Cardiac muscle cell (in vitro differentiated cells and primary cell): ENCODE data around the gene SLC23A2. TPM values are rescaled to one million over a fixed set of nuclear protein-coding genes. Genes with fewer than 3 reads are reported as not detected.

Experiments
- DNase-seq, 2 donors: peaks; one replicate each; pipeline versions ENCODE4 v3.0.0 to v3.0.0-alpha.2; 2010 to 2017; ENCODE audit warnings: low read depth in 1 of 2, low spot score in 1 of 2
- H3K27ac ChIP-seq: fragments of 200-600 bp; sonication (generic); 2 replicates; pipeline ENCODE4 v1.5.1; 2016
- H3K27me3 ChIP-seq: fragments of 200-600 bp; sonication (generic); 2 replicates; pipeline ENCODE4 v1.6.0; 2016; ENCODE audit warnings: control low read depth
- H3K36me3 ChIP-seq: fragments of 200-600 bp; sonication (generic); 2 replicates; pipeline ENCODE4 v1.5.1; 2016; ENCODE audit warnings: control low read depth
- H3K4me1 ChIP-seq: fragments of 200-600 bp; sonication (generic); 2 replicates; pipeline ENCODE4 v1.8.1; 2017; ENCODE audit warnings: low read depth, mild to moderate bottlenecking, mixed run types
- H3K4me3 ChIP-seq: fragments of 200-600 bp; sonication (generic); 2 replicates; pipeline ENCODE4 v1.5.1; 2016; ENCODE audit warnings: mild to moderate bottlenecking
- H3K9me3 ChIP-seq: fragments of 200-600 bp; sonication (generic); 2 replicates; pipeline ENCODE4 v1.5.1; 2017; ENCODE audit warnings: low read depth, mild to moderate bottlenecking, control low read depth
- CTCF ChIP-seq: IDR thresholded peaks from 2 replicates; pipeline ENCODE4 v1.5.1; 2012; ENCODE audit warnings: low read depth, mild to moderate bottlenecking, low read length
- polyA plus RNA-seq: library from polyadenylated mRNA; unstranded; fragments of >200 nt; fragmentation: Nextera tagmentation; extraction: Ambion mirVana; gene quantifications from 2 replicates; pipeline ENCODE4 v1.2.1, GENCODE V29; 2016
- total RNA-seq: library from RNA; depleted of rRNA; stranded (reverse); fragments of >200 nt; gene quantifications from 2 replicates; pipeline ENCODE4 v1.2.3, GENCODE V29; 2016

Gene SLC23A2
- total and polyA plus RNA-seq, 2 experiments from 2014 or later, result 5.9 to 10.6 TPM

DNA sequence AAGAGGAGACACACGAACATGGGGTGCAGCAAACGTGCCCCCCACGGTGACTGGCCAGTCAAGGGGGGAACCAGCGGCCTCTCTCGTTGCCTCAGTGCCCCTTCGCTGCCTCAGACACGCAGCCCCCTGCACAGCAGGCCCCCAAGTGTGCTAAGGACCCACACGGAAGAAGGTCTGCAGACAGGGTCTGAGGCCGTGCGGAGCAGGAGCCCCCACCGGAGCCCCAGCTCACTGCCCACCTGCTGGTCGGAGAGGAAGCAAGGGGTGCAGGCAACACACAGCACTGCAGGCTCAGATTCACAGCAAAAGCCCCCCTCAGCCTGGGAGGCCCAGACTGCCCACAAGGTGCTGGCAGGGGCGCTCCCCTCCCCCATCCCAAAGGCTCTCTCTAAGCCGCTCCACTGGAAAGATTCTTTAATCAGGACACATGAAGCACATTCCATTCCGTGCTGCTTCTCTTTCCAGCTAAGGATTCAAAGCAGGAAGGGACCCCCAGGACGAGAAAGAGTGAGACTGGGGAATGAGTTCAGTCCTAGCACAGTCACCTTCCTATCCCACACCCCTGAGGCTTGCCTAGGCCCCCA is 105.1 kb downstream of the SLC23A2 start:
- Histone ChIP-seq H3K4me1 (no peaks in the 10 kb centered on the region), H3K27ac (no peak overlapping the region), H3K36me3 (no peaks in the 10 kb centered on the region), H3K27me3 (no peaks in the 10 kb centered on the region), H3K4me3 (no peak overlapping the region), H3K9me3 (no peaks in the 10 kb centered on the region)
- DNase-seq, result no peak
- no peak for TF ChIP-seq CTCF

- Histone ChIP-seq H3K27me3 (no peaks in the 10 kb centered on the region), H3K4me3 (no peak overlapping the region), H3K27ac (no peak overlapping the region), H3K9me3 (no peaks in the 10 kb centered on the region), H3K36me3 (no peaks in the 10 kb centered on the region), H3K4me1 (no peaks in the 10 kb centered on the region)
- no peak for DNase-seq
- no peak for TF ChIP-seq CTCF
Observed at GRCh38 chr20:4894981-4895381, 106.3 kb downstream of the SLC23A2 start.

DNA sequence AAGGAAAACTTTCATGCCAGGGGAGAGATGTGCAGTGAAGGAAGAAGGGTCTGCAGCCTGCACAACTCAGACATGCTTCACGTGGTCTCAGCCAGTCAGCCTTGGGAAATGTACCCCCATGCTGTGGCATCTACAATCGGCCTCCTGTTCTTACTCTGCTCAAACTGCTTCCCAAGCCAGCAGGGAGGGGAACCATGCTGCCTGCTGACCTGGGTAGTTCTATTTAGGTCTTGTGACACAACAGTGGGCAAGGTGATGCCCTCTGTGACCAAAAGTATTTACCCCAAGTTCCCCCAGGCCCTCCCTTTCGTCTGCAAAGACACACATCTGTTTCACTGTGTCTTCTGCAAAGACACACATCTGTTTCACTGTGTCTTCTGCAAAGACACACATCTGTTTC is 106.9 kb downstream of the SLC23A2 start:
- H3K9me3 ChIP-seq, result no peaks in the 10 kb centered on the region
- H3K27ac ChIP-seq, result no peak overlapping the region
- H3K27me3 ChIP-seq, result no peaks in the 10 kb centered on the region
- no peak overlapping the region for H3K4me3 ChIP-seq
- DNase-seq, result no peak
- no peak for TF ChIP-seq CTCF
- H3K36me3 ChIP-seq, result no peaks in the 10 kb centered on the region
- no peaks in the 10 kb centered on the region for H3K4me1 ChIP-seq

- Histone ChIP-seq H3K27ac (no peak overlapping the region), H3K4me1 (no peaks in the 10 kb centered on the region)
Observed at GRCh38 chr20:4893709-4894108, 107.6 kb downstream of the SLC23A2 start.

GRCh38 chr20:4891997-4892396 is 109.3 kb downstream of the SLC23A2 start:
- no peak for DNase-seq
- H3K27ac ChIP-seq, result no peak overlapping the region
- H3K27me3 ChIP-seq, result no peaks in the 10 kb centered on the region
- no peaks in the 10 kb centered on the region for H3K9me3 ChIP-seq
- H3K4me1 ChIP-seq, result no peaks in the 10 kb centered on the region
- H3K36me3 ChIP-seq, result no peaks in the 10 kb centered on the region
- no peak for TF ChIP-seq CTCF
- no peak overlapping the region for H3K4me3 ChIP-seq

More at GRCh38 chr20:4893709-4894108, 107.6 kb downstream of the SLC23A2 start:
- TF ChIP-seq CTCF, result no peak
- H3K36me3 ChIP-seq, result no peaks in the 10 kb centered on the region
- no peaks in the 10 kb centered on the region for H3K27me3 ChIP-seq
- H3K9me3 ChIP-seq, result no peaks in the 10 kb centered on the region
- H3K4me3 ChIP-seq, result no peak overlapping the region
- DNase-seq, result no peak
